ENCODE data around the gene GCC2. TPM values are rescaled to one million over a fixed set of nuclear protein-coding genes. Genes with fewer than 3 reads are reported as not detected.

Gene GCC2
- total and polyA plus RNA-seq, 2 of the 13 experiments (the other 11 are each of a cell fraction or from before 2014, with no cell fraction given) = 17.6 to 22.5 TPM

- TF ChIP-seq RAD51 (IDR thresholded peaks at IDR 0.05; ENCODE audit: borderline replicate concordance) (peak; percentile 49; the same call in 1 of the 2 replicates), ZEB1 (IDR thresholded peaks at IDR 0.05; ENCODE audit: insufficient replicate concordance, low read depth) (peak; percentile 96), CBX5 (CRISPR knock-in tag; IDR thresholded peaks at IDR 0.05; ENCODE audit: borderline replicate concordance) (peak; percentile 91), RCOR2 (CRISPR knock-in tag; IDR thresholded peaks at IDR 0.05) (peak; percentile 83; the same call in 1 of the 2 replicates), ZNF674 (CRISPR knock-in tag; IDR thresholded peaks at IDR 0.05; ENCODE audit: low read depth) (0 out of 2 replicates have a peak, but pooled peaks have one; percentile 79), IKZF5 (CRISPR knock-in tag; IDR thresholded peaks at IDR 0.05) (peak; percentile 86; the same call in 1 of the 2 replicates), ZNF678 (CRISPR knock-in tag; IDR thresholded peaks at IDR 0.05) (0 out of 2 replicates have a peak, but pooled peaks have one; percentile 66), ZNF230 (CRISPR knock-in tag; IDR thresholded peaks at IDR 0.05) (peak; percentile 61; the same call in 1 of the 2 replicates), MYC (CRISPR knock-in tag; IDR thresholded peaks at IDR 0.05; ENCODE audit: borderline replicate concordance) (peak; percentile 68; the same call in 1 of the 2 replicates), PHF8 (CRISPR knock-in tag; IDR thresholded peaks at IDR 0.05) (peak; percentile 58), SAFB2 (CRISPR knock-in tag; IDR thresholded peaks at IDR 0.05; ENCODE audit: borderline replicate concordance, low read depth) (0 out of 2 replicates have a peak, but pooled peaks have one; percentile 28), ZNF225 (CRISPR knock-in tag; IDR thresholded peaks at IDR 0.05) (peak; percentile 54; the same call in 1 of the 2 replicates), ZBTB14 (CRISPR knock-in tag; IDR thresholded peaks at IDR 0.05) (no peak), ZNF766 (CRISPR knock-in tag; IDR thresholded peaks at IDR 0.05; ENCODE audit: borderline replicate concordance) (no peak), EZH2 (conservative IDR thresholded peaks at IDR 0.05; ENCODE audit: low read depth, low read length) (no peak), ZNF878 (CRISPR knock-in tag; IDR thresholded peaks at IDR 0.05) (no peak), ZNF24 (IDR thresholded peaks at IDR 0.05) (no peak), ARID3A (IDR thresholded peaks at IDR 0.05; ENCODE audit: low read depth, low read length) (no peak; the same call in 1 of the 2 replicates), ZNF331 (CRISPR knock-in tag; IDR thresholded peaks at IDR 0.05) (peak; percentile 92), MAX (IDR thresholded peaks at IDR 0.05) (peak; percentile 80), ZNF737 (CRISPR knock-in tag; IDR thresholded peaks at IDR 0.05; ENCODE audit: borderline replicate concordance) (peak; percentile 21; the same call in 1 of the 2 replicates), XBP1 (CRISPR knock-in tag; IDR thresholded peaks at IDR 0.05) (no peak)
These were observed 25.3 kb upstream of the GCC2 start (continued) for GRCh38 chr2:108423502-108424251.
